Measurements from ENCODE around the gene CCL20. TPM values are rescaled to one million over a fixed set of nuclear protein-coding genes. Genes with fewer than 3 reads are reported as not detected.

CCL20 gene
- total and polyA plus RNA-seq, 2 of the 13 experiments (the other 11 are each of a cell fraction or from before 2014, with no cell fraction given) = 223 to 903 TPM

- 0 out of 2 replicates have a peak, but pooled peaks have one; percentile 32 for TF ChIP-seq ZMAT5 (CRISPR knock-in tag; IDR thresholded peaks at IDR 0.05; ENCODE audit: borderline replicate concordance, low read depth)
- no peak for TF ChIP-seq ZNF17 (CRISPR knock-in tag; IDR thresholded peaks at IDR 0.05)
- no peak for TF ChIP-seq MLXIP (CRISPR knock-in tag; IDR thresholded peaks at IDR 0.05; ENCODE audit: borderline replicate concordance)
- no peak for TF ChIP-seq ZNF776 (CRISPR knock-in tag; IDR thresholded peaks at IDR 0.05)
- peak; percentile 65 for TF ChIP-seq POLR2AphosphoS5 (IDR thresholded peaks at IDR 0.05; ENCODE audit: low read depth, low read length)
- no peak for TF ChIP-seq SUZ12 (IDR thresholded peaks at IDR 0.05; ENCODE audit: low read depth, low read length)
- TF ChIP-seq ATM (IDR thresholded peaks at IDR 0.05; ENCODE audit: borderline replicate concordance) = no peak
- TF ChIP-seq FOXC1 (CRISPR knock-in tag; IDR thresholded peaks at IDR 0.05; ENCODE audit: borderline replicate concordance) = no peak
- TF ChIP-seq ZNF343 (CRISPR knock-in tag; IDR thresholded peaks at IDR 0.05) = no peak
- no peak for TF ChIP-seq PATZ1 (CRISPR knock-in tag; IDR thresholded peaks at IDR 0.05)
- no peak for TF ChIP-seq ZNF407 (CRISPR knock-in tag; IDR thresholded peaks at IDR 0.05; ENCODE audit: not compliant biosample characterization)
- TF ChIP-seq GMEB2 (CRISPR knock-in tag; IDR thresholded peaks at IDR 0.05; ENCODE audit: low read depth) = 0 out of 2 replicates have a peak, but pooled peaks have one; percentile 8
- no peak for TF ChIP-seq CBFB (CRISPR knock-in tag; IDR thresholded peaks at IDR 0.05)
Measured at GRCh38 chr2:227817850-227818674, 4.4 kb downstream of the CCL20 start (continued).
